LNCAP (cell line): ENCODE results near the gene JPH4.

Experiments used
- TF ChIP-seq, protein P1 (sequence below): fragments of 450-650 bp; IDR thresholded peaks from 2 replicates; pipeline ENCODE4 v1.5.1; 2017; ENCODE audit warnings: mild to moderate bottlenecking

The JPH4 gene

GRCh38 chr14:23566778-23567185, 11.8 kb downstream of the JPH4 start:
- TF ChIP-seq, protein P1, sequence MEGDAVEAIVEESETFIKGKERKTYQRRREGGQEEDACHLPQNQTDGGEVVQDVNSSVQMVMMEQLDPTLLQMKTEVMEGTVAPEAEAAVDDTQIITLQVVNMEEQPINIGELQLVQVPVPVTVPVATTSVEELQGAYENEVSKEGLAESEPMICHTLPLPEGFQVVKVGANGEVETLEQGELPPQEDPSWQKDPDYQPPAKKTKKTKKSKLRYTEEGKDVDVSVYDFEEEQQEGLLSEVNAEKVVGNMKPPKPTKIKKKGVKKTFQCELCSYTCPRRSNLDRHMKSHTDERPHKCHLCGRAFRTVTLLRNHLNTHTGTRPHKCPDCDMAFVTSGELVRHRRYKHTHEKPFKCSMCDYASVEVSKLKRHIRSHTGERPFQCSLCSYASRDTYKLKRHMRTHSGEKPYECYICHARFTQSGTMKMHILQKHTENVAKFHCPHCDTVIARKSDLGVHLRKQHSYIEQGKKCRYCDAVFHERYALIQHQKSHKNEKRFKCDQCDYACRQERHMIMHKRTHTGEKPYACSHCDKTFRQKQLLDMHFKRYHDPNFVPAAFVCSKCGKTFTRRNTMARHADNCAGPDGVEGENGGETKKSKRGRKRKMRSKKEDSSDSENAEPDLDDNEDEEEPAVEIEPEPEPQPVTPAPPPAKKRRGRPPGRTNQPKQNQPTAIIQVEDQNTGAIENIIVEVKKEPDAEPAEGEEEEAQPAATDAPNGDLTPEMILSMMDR = no peak

GRCh38 chr14:23566112-23566777, 12.3 kb downstream of the JPH4 start:
- TF ChIP-seq, protein P1 = no peak

GRCh38 chr14:23565626-23566025, 13.0 kb downstream of the JPH4 start:
- TF ChIP-seq, protein P1 = no peak

DNA sequence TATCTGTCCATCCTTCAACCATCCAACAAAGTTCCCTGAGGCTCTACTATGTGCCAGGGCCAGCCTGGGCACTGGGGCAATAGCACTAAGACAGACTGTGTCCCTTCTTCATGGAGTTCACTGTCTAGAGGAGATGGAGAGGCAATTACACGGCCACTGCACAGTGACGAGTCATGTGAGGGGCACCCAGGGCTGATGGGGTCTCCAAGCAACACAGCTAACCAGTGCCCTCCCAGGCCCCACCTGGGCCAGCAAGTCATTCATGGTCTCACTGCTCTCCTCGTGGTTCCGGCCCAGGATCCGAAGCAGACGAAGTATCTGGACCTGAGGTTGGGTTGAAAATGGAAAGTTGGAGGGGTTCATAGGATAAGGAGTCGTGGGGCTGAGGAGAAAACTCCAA, 13.7 kb downstream of the JPH4 start:
- TF ChIP-seq, protein P1 = no peak

DNA sequence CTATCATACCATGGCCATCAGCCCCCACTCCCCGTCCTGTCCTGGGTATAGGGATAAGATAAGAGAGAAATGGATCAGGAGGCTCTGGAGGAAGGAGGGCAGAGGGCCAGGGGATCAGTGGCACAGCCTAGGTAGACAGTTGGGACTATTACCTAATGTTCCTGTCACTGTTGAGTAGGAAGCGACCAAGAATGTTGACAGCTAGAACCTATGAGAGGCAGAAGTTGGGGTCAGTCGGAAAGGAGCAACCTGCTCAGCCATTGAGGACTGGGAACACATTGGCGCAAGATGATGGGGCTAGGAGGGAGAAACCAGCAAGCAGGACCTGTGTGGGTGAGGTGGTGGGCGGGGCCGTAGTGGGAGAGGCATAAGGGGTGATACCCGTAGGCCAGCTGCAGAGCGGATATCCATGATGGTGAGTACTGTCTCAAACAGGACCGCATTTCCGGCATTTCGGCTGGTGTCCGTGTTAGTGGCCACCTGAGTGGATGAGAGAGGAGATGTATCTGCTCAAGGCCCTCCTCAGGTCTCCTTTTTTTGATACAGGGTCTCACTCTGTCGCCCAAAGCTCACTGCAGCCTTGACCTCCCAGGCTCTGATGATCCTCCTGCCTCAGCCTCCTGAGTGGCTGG, 14.3 kb downstream of the JPH4 start:
- TF ChIP-seq, protein P1 = no peak

GRCh38 chr14:23563473-23564180, 15.0 kb downstream of the JPH4 start:
- TF ChIP-seq, protein P1 = no peak

GRCh38 chr14:23562822-23563472, 15.6 kb downstream of the JPH4 start:
- TF ChIP-seq, protein P1 = peak; percentile 94
